ENCODE results near the gene ARAP1. TPM values are rescaled to one million over a fixed set of nuclear protein-coding genes. Genes with fewer than 3 reads are reported as not detected.

ARAP1 gene
- total RNA-seq, 2 experiments from 2014 or later: 83.6 to 101 TPM

DNA sequence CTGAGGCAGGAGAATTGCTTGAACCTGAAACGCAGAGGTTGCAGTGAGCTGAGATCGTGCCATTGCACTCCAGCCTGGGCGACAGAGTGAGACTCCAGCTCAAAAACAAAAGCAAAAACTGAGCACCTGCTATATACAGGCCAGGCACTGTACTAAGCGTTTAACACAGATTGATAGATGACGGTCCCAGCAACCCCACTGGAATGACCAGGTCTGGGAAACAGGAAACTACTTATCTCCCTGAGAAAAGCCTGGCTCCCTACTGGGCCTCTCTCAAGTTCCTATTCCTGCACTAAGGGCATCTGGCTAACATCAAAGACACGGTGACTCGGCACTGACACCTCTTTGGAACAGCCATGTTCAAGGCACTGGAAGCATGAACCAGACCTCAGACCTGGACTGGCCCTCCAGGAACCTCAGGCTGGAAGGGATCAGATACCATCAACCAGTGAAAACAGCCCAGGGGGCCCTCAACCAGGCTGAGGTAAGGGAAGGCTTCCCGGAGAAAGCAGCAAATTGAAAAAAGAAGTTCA is 16.6 kb downstream of the ARAP1 start:
- Mint-ChIP-seq H3K36me3 (ENCODE audit: low read depth) (peaks cover 18% of the 10 kb centered on the region), H3K27me3 (no peaks in the 10 kb centered on the region), H3K4me3 (no peak overlapping the region), H3K27ac (peak overlapping the region; percentile 79), H3K4me1 (peaks cover 47% of the 10 kb centered on the region), H3K9me3 (no peaks in the 10 kb centered on the region)
- DNase-seq: no peak
- CTCF ChIA-PET: interaction anchor here (0.5 to 5.8 kb wide), 6 partner anchors 11 to 600 kb away, joined by 3 to 36 read pairs (median 3); no protein-coding TSS in a partner anchor
- POLR2A ChIA-PET: no interaction called here

DNA sequence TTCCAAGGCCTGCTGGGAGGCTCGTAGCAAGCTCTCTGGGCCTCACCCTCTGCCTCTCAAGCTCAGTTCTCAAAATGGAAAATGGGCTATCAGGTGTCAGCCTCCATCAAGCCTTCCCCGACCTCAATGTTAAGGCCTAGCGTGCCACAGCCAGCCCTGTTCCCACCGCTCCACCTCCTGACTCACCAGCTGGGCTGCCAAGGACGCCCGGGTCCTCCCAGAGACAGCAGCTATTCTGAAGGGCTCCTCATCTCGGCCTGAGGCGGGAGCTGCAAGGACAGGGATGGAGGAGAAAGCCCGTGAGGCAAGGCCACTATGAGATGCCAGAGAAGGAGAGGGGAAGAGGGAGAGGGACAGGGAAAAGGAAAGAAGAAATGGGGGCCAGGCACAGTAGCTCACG is 19.9 kb downstream of the ARAP1 start:
- H3K27me3 Mint-ChIP-seq: no peaks in the 10 kb centered on the region
- DNase-seq: no peak
- ChIA-PET POLR2A (no interaction called here), CTCF (interaction anchor here (1.2 to 1.6 kb wide), 3 partner anchors 14 to 64 kb away, joined by 3 to 5 read pairs (median 3); partner anchors contain the start of gene STARD10)
- peaks cover 16% of the 10 kb centered on the region for H3K36me3 Mint-ChIP-seq (ENCODE audit: low read depth)
- H3K27ac Mint-ChIP-seq: no peak overlapping the region
- H3K4me1 Mint-ChIP-seq: peaks cover 18% of the 10 kb centered on the region
- H3K4me3 Mint-ChIP-seq: no peak overlapping the region
- H3K9me3 Mint-ChIP-seq: no peaks in the 10 kb centered on the region

DNA sequence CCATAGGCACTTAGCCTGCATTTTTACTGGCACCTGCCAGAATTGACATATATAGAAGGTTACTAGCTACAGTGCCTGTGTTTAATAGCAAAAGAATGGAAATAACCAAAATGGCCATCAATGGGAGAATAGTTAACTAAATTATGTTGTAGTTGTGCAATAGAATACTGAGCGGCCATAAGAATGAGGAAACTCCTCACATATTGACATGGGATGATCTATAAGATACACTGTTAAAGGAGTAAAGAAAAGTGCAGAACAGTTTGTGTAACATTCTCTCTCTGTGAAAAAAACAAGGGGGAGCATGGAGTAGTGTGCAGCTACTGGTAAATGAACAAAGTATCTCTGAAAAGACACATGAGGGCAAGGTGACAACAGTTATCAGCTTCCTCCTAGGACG is 21.5 kb downstream of the ARAP1 start:
- POLR2A ChIA-PET: no interaction called here

DNA sequence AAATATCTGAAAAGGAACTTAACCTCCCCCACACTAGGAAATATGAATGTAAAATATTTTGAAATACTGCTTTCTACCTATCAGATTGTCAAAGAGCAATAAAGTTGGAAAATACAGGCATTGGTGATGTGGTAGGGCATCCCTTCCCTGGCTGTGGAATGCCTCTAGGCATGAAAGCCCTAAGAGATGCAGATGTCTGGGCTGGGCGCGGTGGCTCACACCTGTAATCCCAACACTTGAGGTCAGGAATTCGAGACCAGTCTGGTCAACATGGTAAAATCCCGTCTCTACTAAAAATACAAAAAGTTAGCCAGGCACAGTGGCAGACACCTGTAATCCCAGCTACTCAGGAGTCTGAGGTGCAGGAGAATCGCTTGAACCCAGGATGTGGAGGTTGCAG is 22.0 kb downstream of the ARAP1 start:
- no peak for DNase-seq
- H3K27me3 Mint-ChIP-seq: no peaks in the 10 kb centered on the region
- POLR2A ChIA-PET: no interaction called here
- H3K27ac Mint-ChIP-seq: no peak overlapping the region
- H3K4me3 Mint-ChIP-seq: no peak overlapping the region
- H3K4me1 Mint-ChIP-seq: peaks cover 4% of the 10 kb centered on the region
- CTCF ChIA-PET: no interaction called here
- H3K36me3 Mint-ChIP-seq (ENCODE audit: low read depth): peaks cover 15% of the 10 kb centered on the region
- H3K9me3 Mint-ChIP-seq: no peaks in the 10 kb centered on the region

More for the DNA sequence above, 21.5 kb downstream of the ARAP1 start:
- no peak overlapping the region for H3K4me3 Mint-ChIP-seq
- no peaks in the 10 kb centered on the region for H3K27me3 Mint-ChIP-seq
- H3K4me1 Mint-ChIP-seq: peaks cover 4% of the 10 kb centered on the region
- no peak for DNase-seq
- peaks cover 13% of the 10 kb centered on the region for H3K36me3 Mint-ChIP-seq (ENCODE audit: low read depth)
- CTCF ChIA-PET: interaction anchor here (1.2 to 1.6 kb wide), 2 partner anchors 8 to 63 kb away, joined by 3 to 6 read pairs; partner anchors contain the start of gene STARD10
- H3K27ac Mint-ChIP-seq: no peak overlapping the region
- no peaks in the 10 kb centered on the region for H3K9me3 Mint-ChIP-seq

DNA sequence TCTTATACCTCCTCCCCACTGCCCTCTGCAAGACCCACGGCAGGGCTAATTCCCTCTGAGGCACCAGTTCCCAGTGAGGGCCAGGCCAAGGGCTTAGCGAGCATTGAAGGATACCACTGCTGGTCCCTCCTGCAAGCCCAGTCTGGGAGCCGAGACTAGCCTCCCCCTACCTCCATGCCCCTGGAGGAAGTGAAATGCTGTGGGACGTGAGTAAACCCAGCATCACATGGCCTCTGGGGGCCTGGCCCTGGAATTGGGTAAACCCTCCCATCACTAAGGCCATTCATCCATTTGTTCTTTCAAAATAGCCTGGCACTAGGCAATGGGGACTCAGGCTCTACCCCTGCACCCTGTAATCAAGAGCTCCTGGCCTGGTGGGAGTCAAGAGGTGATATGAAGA is 24.7 kb downstream of the ARAP1 start:
- Mint-ChIP-seq H3K9me3 (no peaks in the 10 kb centered on the region), H3K4me1 (peaks cover 23% of the 10 kb centered on the region), H3K27me3 (no peaks in the 10 kb centered on the region), H3K4me3 (no peak overlapping the region), H3K27ac (no peak overlapping the region), H3K36me3 (ENCODE audit: low read depth) (peaks cover 15% of the 10 kb centered on the region)
- no peak for DNase-seq
- ChIA-PET CTCF (interaction anchor here (1.4 kb wide), 1 partner anchor 67 kb away, joined by 3 read pairs; no protein-coding TSS in a partner anchor), POLR2A (no interaction called here)

DNA sequence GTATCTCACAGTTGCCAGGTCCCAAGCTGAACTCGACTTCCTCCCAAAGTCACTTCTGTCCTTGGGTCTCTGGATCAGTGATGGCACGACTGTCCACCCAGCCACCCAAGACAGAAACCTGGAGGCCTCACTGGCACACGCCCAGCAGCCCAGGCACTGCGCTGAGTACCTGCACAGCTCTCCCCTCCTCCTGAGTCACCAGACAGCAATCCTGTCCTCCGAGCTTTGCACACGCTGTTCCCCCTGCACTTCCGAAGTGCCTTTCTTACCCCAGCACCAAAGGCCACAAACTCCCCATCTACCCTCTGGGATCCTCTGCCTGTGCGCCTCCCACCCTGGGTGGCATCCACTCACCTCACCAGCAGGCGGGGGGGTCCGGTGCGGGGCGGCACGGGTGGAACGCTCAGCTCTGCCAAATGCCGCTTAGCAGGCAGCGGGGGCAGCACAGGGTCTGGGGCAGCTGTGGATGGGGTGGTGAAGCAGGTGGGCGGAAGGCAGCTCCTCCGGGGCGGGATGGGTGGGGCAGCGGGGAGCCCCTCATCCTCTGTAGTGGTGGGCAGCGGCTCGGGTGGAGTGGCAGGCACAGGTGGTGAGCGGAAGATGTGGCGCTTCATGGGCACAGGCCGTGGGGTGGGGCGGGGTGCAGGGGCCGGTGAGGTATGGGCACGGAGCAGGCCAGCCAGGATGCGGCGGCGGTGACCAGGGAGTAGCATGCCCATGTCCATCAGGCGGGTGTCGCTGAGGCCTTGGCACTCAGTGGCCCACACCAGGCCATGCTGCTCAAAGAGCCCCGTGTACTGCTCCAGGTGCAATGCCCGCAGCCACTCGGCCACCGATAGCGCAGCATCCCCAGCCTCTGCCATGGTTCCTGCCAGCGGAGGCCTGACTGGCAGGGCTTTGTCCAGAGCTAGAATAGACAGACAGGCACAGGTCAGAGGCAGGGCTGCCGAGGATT is 25.7 kb downstream of the ARAP1 start:
- no peak for DNase-seq
- ChIA-PET CTCF (interaction anchor here (1.4 to 4.2 kb wide), 8 partner anchors 10 to 459 kb away, joined by 3 to 36 read pairs (median 10); partner anchors contain the start of gene STARD10), POLR2A (no interaction called here)
- Mint-ChIP-seq H3K9me3 (no peaks in the 10 kb centered on the region), H3K27me3 (no peaks in the 10 kb centered on the region), H3K4me3 (no peak overlapping the region), H3K27ac (peak overlapping the region; percentile 34), H3K4me1 (peaks cover 27% of the 10 kb centered on the region), H3K36me3 (ENCODE audit: low read depth) (peaks cover 16% of the 10 kb centered on the region)

DNA sequence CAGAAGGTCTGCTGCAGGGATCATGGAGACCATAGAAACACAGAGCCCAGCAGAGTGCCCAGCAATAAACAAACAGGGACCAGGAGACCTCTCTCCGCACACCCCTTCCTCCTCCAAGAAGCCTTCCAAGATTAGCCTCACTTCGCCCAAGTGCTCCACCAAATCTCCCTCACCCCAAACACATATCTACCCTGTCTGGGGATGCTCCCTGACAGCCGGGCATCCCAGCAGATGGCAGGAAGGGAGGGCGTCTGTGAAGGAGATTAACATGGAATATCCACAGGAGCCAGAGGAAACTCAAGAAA is 26.5 kb downstream of the ARAP1 start:
- POLR2A ChIA-PET: interaction anchor here (1.0 kb wide), 1 partner anchor 90 kb away, joined by 5 read pairs; no protein-coding TSS in a partner anchor
- peak overlapping the region; percentile 83 for H3K27ac Mint-ChIP-seq
- peaks cover 33% of the 10 kb centered on the region for H3K4me1 Mint-ChIP-seq
- H3K27me3 Mint-ChIP-seq: no peaks in the 10 kb centered on the region
- no peak for DNase-seq
- H3K9me3 Mint-ChIP-seq: no peaks in the 10 kb centered on the region
- CTCF ChIA-PET: interaction anchor here (0.5 to 4.2 kb wide), 31 partner anchors 8 to 519 kb away, joined by 3 to 36 read pairs (median 5); partner anchors contain the start of gene STARD10
- no peak overlapping the region for H3K4me3 Mint-ChIP-seq
- H3K36me3 Mint-ChIP-seq (ENCODE audit: low read depth): peaks cover 10% of the 10 kb centered on the region

DNA sequence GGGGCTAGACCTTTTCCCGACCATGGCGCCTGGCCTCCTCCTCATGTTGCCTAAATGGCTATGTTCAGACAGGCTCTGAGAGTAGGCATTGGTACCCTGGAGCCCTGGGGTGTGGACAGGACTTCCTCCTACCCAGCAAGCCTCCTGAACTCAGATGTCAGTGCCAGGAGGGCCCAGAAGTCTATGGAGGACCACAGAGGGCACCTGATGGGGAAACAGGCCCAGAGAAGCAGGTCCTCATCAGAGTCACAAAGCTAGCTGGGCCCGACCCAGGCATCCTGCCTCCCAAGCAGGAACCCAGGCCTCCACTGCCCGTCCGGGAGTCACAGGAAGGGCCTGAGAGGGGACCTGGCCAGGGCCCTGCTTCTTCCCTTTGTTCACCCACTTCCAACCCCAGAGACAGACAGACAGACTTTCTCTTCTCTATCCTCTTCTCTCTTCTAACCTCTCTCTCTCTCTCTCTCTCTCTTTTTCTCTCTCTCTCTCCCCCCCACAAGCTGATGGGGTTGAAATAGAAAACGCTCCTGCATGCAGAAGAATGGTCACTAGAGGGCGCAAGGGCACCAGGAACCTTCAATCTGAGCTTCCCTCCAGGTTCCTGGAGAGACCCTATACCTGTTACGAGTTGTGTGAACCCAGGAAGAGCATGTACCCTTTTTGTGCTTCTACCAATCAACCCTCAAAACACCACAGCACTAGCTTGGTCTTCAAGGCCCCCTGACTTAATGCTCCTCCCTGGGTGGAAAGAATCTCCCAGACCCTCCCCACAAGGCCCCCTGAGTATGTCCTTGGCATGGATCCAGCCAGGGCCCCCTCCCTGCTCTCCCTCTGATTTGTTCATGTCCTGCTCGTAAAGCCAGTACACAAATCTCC is 27.1 kb downstream of the ARAP1 start:
- Mint-ChIP-seq H3K36me3 (ENCODE audit: low read depth) (peaks cover 8% of the 10 kb centered on the region), H3K27me3 (no peaks in the 10 kb centered on the region), H3K27ac (peak overlapping the region; percentile 83), H3K4me3 (peak overlapping the region; percentile 11), H3K4me1 (peaks cover 39% of the 10 kb centered on the region), H3K9me3 (no peaks in the 10 kb centered on the region)
- ChIA-PET POLR2A (interaction anchor here (0.6 to 1.0 kb wide), 2 partner anchors 90 to 102 kb away, joined by 3 to 5 read pairs; no protein-coding TSS in a partner anchor), CTCF (interaction anchor here (0.5 to 4.2 kb wide), 33 partner anchors 9 to 520 kb away, joined by 3 to 36 read pairs (median 5); partner anchors contain the start of gene STARD10)
- DNase-seq: peak; percentile 87

DNA sequence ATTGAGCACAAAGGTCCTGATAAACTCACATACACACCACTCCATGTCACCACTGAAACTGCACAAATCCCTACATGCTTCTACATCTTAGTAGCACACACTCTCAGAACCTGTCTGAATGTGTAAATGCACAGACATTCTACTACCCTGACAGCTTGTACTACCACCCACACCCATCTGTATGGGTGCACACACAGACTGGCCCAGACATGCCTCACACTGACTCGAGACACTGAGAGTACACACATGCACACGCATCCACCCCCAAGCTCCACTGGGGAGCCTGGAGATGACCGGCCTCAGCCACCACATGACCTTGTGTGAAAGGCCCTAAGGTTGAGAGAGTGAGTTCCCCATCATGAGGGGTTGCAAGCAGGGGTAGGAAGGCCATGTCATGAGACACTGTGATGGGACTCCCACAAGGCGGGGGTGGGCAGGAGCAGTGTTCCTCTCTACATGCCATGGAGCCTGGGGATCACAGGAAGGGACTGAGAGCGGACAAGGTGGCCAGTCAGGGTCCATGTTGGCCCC is 28.1 kb downstream of the ARAP1 start:
- Mint-ChIP-seq H3K4me1 (peaks cover 47% of the 10 kb centered on the region), H3K27me3 (no peaks in the 10 kb centered on the region), H3K27ac (peak overlapping the region; percentile 95), H3K36me3 (ENCODE audit: low read depth) (peaks cover 10% of the 10 kb centered on the region), H3K4me3 (no peak overlapping the region), H3K9me3 (no peaks in the 10 kb centered on the region)
- DNase-seq: no peak
- ChIA-PET CTCF (interaction anchor here (0.7 to 4.2 kb wide), 8 partner anchors 14 to 460 kb away, joined by 3 to 36 read pairs (median 5); no protein-coding TSS in a partner anchor), POLR2A (interaction anchor here (0.6 kb wide), 1 partner anchor 91 kb away, joined by 3 read pairs; no protein-coding TSS in a partner anchor)

DNA sequence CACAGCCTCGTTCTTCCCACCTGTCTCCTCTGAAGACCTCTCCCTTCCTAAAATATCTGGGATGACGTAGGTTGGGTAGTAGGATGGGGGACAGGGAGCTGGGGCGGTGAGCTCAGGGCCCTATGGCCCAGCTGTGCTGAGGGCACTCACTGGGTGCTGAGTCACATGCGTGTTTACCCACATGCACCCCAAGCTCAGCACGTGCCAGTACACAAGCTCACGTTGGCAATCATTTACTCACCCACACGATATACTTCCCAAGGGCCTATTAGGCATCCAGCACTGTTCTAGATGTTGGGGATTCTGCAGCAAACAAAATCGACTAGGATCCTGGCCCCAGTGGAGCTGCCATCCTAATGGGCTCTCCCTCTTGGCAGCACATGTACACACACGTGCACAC is 28.7 kb downstream of the ARAP1 start:
- no peak for DNase-seq
- H3K27me3 Mint-ChIP-seq: no peaks in the 10 kb centered on the region
- H3K4me3 Mint-ChIP-seq: no peak overlapping the region
- no peaks in the 10 kb centered on the region for H3K9me3 Mint-ChIP-seq
- POLR2A ChIA-PET: interaction anchor here (0.6 kb wide), 1 partner anchor 91 kb away, joined by 3 read pairs; no protein-coding TSS in a partner anchor
- CTCF ChIA-PET: interaction anchor here (0.7 to 4.2 kb wide), 10 partner anchors 8 to 462 kb away, joined by 3 to 36 read pairs (median 6); partner anchors contain the start of gene STARD10
- peaks cover 52% of the 10 kb centered on the region for H3K4me1 Mint-ChIP-seq
- peaks cover 16% of the 10 kb centered on the region for H3K36me3 Mint-ChIP-seq (ENCODE audit: low read depth)
- peak overlapping the region; percentile 95 for H3K27ac Mint-ChIP-seq

DNA sequence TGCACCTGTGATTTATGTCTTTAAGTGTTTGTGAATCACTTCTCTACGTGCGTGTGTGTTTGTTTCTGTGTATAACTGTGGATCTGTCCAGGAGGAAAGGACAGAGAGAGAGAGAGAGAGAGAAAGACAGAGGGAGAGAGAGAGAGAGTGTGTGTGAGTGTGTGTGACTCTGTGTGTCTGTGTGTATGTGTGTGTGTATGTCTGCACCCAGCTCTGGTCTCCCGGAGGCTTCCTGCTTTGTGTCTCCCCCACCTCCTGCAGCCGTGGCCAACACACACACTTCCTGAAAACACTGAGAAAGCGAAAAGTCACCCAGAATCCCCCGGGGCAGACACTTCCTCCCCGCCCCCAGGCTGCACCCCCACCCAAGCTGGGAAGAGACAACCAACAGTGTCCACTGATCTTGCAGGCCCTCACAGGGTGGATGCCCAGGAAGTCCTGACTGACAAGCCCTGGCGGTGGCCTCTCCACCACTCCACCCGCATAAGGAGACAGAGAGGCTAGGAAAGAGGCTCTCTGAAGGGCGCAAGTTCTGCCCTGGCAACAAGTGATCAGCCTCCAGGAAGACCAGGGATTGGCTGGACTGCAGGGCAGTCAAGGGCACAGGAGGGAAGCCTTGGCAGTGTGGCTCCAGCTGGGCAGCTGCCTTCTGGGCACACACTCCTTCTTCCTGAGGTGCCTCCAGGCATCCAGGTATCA is 30.0 kb downstream of the ARAP1 start:
- CTCF ChIA-PET: interaction anchor here (0.9 to 4.2 kb wide), 10 partner anchors 9 to 497 kb away, joined by 3 to 36 read pairs (median 4); partner anchors contain the start of gene STARD10
- POLR2A ChIA-PET: no interaction called here
- Mint-ChIP-seq H3K9me3 (no peaks in the 10 kb centered on the region), H3K4me1 (peaks cover 57% of the 10 kb centered on the region), H3K27ac (peak overlapping the region; percentile 95), H3K4me3 (peak overlapping the region; percentile 86), H3K27me3 (no peaks in the 10 kb centered on the region), H3K36me3 (ENCODE audit: low read depth) (peaks cover 18% of the 10 kb centered on the region)
- DNase-seq: peak; percentile 90
